Stimulated activated CD8-positive, alpha-beta memory T cell treated with anti-CD3 and anti-CD28 coated beads, Interleukin-4, amount 100 ng/mL, for 4 hours (primary cell): Measurements from ENCODE around the gene ATXN1.
A peak's percentile ranks its signal among the peaks of the same experiment; 100 is the strongest.
"Not testable (repeated sequence)": the region's sequence is repeated elsewhere in the genome, so short reads cannot be mapped to it uniquely, and the experiment has no call there.

Experiments
- DNase-seq, 2 donors: peaks; one replicate each; pipeline ENCODE4 v3.0.0-alpha.2; 2020; ENCODE audit warnings: low read depth in 2 of 2, low spot score in 1 of 2

Gene ATXN1

DNA sequence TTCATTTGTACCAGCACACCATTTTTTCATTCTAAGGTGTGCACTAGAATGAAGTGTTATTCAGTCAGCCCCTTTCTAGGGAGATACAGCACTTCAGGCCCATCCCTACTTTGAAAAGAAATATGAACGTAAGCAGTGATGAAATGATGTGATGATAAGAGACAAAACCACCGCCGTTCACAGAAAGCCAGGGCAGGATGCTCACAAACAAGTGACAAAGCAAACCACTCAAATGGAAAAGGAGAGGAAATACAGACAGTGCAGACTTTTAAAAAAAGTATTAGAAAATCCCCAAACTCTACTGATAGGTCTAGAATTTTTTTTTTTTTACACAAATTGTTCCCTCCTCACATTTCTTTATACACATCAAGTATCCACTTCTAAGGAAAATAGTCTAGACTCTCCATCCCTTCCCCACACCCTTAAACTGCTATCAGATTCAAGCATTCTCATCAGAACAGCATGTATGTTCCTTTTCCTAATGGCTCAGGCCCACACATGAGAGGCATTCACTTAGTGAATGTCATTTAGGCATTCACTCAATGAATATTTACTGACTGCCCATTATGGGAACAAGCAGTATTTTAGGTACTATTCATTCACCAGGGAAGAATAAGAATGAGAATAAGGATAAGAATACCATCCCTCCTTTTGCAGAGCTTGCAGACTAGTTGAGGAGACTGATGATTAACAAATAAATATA, 279.4 kb downstream of the ATXN1 start:
- DNase-seq: peak; percentile 31 to 32

DNA sequence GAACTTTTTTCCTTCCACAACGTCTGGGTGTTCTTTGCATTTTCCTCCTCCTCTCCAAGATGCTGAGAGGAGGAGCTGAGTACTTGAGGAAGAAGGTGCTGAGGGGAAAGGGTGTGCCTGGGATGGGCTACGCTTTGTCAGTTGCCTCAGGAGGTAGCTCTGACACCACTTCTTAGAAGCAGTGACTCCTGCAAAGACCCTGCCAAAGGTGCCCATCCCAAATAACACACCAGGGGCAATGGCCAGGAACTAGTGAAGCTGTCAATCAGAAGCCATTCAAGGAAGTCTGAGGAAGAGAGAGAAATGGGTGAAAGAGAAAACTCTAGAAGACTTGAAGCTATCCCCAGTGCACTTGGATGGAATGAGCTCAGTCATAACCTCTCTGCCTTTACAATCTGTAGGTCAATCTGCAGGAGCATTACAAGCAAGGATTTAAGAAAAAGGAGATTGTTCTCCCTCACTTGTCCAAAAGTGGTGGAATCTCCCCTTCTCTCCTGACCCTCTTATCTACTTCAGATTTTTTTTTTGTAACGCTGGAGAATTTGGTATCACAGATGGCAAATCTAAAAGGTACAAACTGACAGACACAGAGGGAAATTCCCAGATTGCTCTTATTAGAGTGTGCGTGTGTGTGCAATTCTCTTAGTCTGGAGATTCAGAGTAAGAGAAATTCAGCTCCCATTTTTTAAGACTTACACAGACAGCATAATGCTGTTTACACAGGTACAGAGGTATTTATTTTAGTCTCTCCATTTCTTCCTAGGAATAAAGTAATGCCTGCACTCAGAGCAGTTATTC, 280.3 kb downstream of the ATXN1 start:
- no peak for DNase-seq

DNA sequence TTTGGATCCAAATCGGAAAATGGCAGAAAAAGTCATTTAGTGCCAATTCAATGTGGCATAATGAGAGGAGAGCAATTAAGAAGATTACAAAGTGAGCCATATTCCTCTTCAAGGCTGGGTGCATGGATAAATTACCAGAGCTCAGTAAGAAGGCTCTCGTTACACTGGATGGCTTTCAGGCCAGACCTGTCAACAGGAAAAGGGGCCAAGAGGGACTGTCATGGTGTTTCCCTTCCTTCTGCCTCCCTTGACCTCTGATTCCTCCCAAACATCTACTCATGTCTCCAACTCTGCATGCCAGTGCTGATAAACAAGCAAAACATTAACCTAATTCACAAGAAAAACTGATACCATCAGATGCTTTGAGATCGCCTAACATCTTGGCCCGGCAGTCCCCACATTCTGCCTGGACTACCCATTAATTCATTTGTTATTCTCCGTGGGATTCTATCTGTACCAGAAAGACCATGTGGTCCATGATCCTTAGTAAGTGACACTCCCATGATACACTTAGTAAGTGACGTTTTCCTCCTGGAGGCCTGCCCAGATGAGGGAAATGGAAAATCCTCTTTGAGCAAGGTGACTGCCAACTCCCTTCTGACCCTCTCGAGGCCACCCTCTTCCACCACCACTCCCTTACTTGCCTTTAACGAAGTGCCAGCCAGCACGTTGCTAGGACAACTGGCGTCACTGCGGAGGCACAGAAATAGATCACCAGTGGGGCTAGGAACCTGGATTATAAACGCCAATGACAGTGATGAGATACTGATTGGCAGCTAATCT, 283.7 kb downstream of the ATXN1 start:
- no peak for DNase-seq

DNA sequence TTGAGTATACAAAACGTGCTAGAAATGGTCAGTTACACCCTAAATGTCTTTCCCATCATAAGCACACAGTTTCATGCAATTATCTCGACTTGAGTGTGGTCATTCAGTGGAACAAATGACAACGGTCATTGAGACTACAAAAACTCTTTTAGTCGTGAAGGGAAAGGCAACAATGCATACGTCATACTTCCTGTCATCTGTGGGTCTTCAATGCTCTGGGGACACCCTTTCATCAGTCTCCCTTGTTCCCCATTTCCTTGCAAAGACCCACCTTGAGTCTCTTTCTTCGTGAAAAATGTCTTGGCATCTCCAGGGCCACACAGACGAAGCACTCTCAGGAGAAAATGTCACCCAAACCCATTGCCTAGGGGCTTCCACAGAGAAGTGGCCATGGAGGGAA, 284.4 kb downstream of the ATXN1 start:
- DNase-seq: no peak

DNA sequence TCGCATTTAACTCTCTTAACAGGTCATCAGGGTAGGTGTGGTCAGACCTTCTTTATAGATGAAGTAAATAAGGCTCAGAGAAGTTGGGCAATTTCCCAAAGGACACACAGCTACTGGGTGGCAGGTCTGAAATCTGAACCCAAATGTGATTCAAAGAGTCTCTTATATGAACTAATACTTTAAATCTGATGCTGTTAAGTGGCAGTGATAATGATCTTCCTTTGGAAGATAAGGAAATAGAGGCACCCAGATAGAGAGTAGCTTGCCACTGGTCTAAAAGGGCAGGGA, 285.8 kb downstream of the ATXN1 start:
- no peak for DNase-seq

GRCh38 chr6:16474772-16475493, 286.3 kb downstream of the ATXN1 start:
- DNase-seq: no peak

- no peak for DNase-seq
Observed at GRCh38 chr6:16473908-16474771, 287.1 kb downstream of the ATXN1 start.

DNA sequence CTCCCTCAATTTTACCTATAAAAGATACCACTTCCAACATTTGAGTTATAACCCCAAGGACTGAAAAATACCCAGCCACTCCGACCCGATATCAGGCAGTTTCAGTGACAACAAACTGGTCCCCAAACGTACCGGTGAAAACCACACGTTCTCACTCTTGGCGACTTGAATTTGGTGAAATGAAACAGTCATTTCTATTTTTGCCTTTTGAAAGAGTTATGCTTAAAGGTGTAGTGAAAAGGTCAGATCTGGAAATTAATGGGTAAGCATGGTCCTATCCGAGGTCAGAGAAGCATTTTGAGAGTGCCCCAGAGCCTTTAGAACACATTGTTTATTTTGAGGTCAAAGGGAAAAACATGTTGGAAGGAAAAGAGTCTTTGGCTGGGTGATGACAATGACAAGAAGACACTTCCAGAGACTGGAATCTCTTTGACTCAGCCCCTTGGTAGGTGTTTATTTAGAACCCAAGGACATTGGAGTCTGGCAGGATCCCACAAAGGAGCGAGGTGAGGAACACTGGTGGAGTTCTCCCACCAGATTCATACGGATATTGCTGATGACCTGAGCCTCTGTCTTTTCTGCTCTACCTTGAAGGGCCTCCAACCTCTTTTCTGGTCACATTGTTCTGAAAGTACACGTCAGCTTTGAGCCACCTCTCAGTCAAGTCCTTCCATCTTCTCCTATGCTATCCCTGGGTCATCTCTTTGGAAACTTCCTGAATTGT, 287.9 kb downstream of the ATXN1 start:
- DNase-seq: no peak

GRCh38 chr6:16472349-16473069, 288.8 kb downstream of the ATXN1 start:
- no peak for DNase-seq

GRCh38 chr6:16471910-16472297, 289.4 kb downstream of the ATXN1 start:
- DNase-seq: no peak

GRCh38 chr6:16471222-16471909, 289.9 kb downstream of the ATXN1 start:
- no peak for DNase-seq

DNA sequence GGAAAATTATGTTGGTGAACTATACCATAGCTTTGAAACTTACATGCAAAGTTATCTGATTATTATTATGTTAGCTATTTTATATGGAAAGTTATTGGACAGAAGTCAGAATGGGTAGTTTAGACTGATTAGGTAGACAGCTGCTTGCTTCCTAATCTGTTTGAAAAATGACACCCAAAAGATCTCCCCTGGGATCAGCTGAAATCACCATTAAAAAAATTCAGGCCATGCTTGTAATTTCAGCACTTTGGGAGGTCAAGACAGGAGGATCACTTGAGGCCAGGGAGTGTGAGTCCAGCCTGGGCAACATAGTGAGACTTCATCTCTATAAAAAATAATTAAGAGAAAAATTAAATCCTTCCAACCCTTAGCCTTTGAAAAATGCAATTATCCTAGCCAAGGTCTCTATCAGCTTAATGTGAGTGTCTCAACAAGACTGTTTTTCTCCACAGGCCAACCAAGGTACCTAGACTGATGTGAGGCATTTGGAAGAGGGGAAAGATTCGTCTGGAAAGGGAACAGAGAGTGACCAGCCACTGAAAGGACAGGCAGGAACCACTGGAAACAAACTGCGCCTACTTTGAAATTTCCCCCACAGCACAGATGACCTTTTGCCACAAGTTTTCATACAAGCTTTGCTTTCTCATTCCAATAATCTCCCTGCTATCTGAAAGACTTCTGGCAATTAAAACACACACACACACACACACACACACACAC, 290.6 kb downstream of the ATXN1 start:
- DNase-seq: no peak

DNA sequence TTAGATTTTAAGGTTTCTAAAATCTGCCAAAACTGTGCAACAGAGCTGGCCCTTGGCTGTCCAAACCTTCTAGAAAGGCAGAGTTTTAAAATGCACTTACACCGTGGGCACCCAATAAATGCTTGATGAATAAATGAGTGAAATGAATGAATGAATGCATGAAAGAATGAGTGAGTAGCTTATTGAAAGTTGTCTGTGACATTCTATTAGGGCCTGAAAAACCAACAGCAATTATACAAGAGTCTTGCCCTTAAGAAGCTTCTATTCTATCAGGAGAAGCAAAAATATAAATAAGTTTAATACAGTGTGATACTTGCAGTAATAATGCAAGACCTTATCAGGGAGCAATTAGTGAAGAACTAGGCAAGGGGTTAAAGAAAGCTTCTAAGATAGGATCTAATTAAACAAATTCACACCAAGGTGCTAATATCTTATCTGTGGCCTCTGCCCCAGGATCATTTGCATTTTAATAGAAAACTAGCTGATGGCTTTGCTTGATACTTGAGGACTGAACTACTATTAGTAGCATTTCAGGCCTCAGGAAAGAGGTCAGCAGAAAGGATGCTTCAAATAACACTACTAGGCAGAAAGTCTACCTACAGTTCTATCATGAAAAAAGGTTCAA, 292.2 kb downstream of the ATXN1 start:
- DNase-seq: no peak

GRCh38 chr6:16466800-16467553, 294.3 kb downstream of the ATXN1 start:
- no peak for DNase-seq

GRCh38 chr6:16464045-16464444, 297.2 kb downstream of the ATXN1 start:
- no peak for DNase-seq

DNA sequence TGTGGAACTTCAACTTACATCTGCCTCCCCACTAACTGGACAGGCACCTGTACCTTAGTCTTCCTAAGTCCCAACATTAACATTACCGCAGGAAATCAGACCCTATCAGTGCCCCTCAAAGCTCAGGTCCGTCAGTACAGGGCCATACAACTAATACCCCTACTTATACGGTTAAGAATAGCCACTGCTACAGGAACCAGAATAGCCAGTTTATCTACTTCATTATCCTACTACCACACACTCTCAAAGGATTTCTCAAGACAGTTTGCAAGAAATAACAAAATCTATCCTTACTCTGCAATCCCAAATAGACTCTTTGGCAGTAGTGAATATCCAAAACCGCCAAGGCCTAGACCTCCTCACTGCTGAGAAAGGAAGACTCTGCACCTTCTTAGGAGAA, 298.0 kb downstream of the ATXN1 start:
- not testable (repeated sequence) for DNase-seq

DNA sequence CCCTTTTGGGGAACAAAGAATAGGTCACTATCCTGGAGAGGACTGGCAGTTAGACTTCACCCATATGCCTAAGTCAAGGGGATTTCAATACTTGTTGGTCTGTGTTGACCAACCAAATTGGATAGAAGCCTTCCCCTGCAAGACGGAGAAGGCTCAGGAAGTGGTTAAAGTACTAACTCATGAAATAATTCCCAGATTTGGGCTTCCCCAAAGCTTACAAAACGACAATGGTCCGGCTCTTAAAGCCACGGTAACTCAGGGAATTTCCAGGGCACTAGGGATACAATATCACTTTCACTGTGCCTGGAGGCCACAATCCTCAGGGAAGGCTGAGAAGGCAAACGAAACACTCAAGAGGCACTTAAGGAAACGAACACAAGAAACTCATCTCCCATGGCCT, 299.8 kb downstream of the ATXN1 start:
- DNase-seq: no peak
